SK-N-SH (cell line): ENCODE data around the gene PRR27. TPM values are rescaled to one million over a fixed set of nuclear protein-coding genes. Genes with fewer than 3 reads are reported as not detected.

Experiments used
- CTCF ChIA-PET: fragments of 300-600, 350-600 bp; formaldehyde crosslinking; extraction: SDS; loops from one replicate; lab custom pipeline; 2021; lab: Yijun Ruan, JAX
- POLR2A ChIA-PET: fragments of 350-600 bp; sonication (Branson Sonifier 250); formaldehyde crosslinking; extraction: SDS; loops from one replicate; lab custom pipeline; 2020; ENCODE audit warnings: antibody characterized with exemption, inconsistent platforms; lab: Yijun Ruan, JAX
- DNase-seq: peaks from one replicate; pipeline ENCODE4 v3.0.0; 2012
- H2AFZ ChIP-seq: fragments of 200-600 bp; sonication (generic); 2 replicates; pipeline ENCODE4 v1.8.1; 2016; ENCODE audit warnings: antibody characterized with exemption, mild to moderate bottlenecking, low read depth
- H3F3A ChIP-seq: fragments of 200-600 bp; sonication (generic); replicated peaks from 2 replicates; pipeline ENCODE3; 2016; ENCODE audit warnings: antibody characterized with exemption, mild to moderate bottlenecking; ENCODE audit not compliant: insufficient read depth
- H3K27ac ChIP-seq, 2 experiments: fragments of 200-500 bp in 1 of 2; fragments of 200-600 bp in 1 of 2; sonication (Bioruptor generic) in 1 of 2; sonication (generic), shearing (Covaris generic) in 1 of 2; 2 replicates each; pipeline versions ENCODE4 v1.5.1 to v1.6.1; 2014 to 2016; ENCODE audit warnings: low read depth in 2 of 2, inconsistent platforms in 1 of 2, low read length in 1 of 2, mild to moderate bottlenecking in 1 of 2, mixed read lengths in 1 of 2
- H3K27me3 ChIP-seq: fragments of 200-600 bp; sonication (generic), shearing (Covaris generic); 2 replicates; pipeline ENCODE4 v1.6.1; 2016; ENCODE audit warnings: mixed run types; ENCODE audit not compliant: insufficient read depth
- H3K36me3 ChIP-seq, 2 experiments: fragments of 200-500 bp in 1 of 2; fragments of 200-600 bp in 1 of 2; sonication (Bioruptor generic) in 1 of 2; sonication (generic) in 1 of 2; replicated peaks in 1 of 2; 2 replicates each; pipeline versions ENCODE3 to v1.5.1; 2014 to 2016; ENCODE audit warnings: low read length in 1 of 2, mild to moderate bottlenecking in 1 of 2; ENCODE audit not compliant: insufficient read depth in 2 of 2, control insufficient read depth in 1 of 2
- H3K4me1 ChIP-seq, 2 experiments: fragments of 200-500 bp in 1 of 2; fragments of 200-600 bp in 1 of 2; sonication (Bioruptor generic) in 1 of 2; sonication (generic), shearing (Covaris generic) in 1 of 2; 2 replicates each; pipeline versions ENCODE4 v1.5.1 to v1.6.1; 2014 to 2016; ENCODE audit warnings: low read depth in 1 of 2, low read length in 1 of 2, mixed run types in 1 of 2; ENCODE audit not compliant: insufficient read depth in 2 of 2, control insufficient read depth in 1 of 2
- H3K4me2 ChIP-seq: fragments of 200-600 bp; sonication (generic), shearing (Covaris generic); 2 replicates; pipeline ENCODE4 v1.6.1; 2017; ENCODE audit warnings: mixed run types
- H3K4me3 ChIP-seq, 2 experiments: fragments of 200-500 bp in 1 of 2; fragments of 200-600 bp in 1 of 2; sonication (Bioruptor generic) in 1 of 2; sonication (generic), shearing (Covaris generic) in 1 of 2; 2 replicates each; pipeline versions ENCODE4 v1.5.1 to v1.8.1; 2014 to 2016; ENCODE audit warnings: low read depth in 2 of 2, inconsistent platforms in 1 of 2, low read length in 1 of 2, mild to moderate bottlenecking in 1 of 2, mixed read lengths in 1 of 2, moderate library complexity in 1 of 2
- H3K79me2 ChIP-seq: fragments of 200-600 bp; sonication (generic); 2 replicates; pipeline ENCODE4 v1.8.1; 2017; ENCODE audit warnings: mild to moderate bottlenecking; ENCODE audit not compliant: insufficient read depth
- H3K9ac ChIP-seq: fragments of 200-600 bp; sonication (generic); 2 replicates; pipeline ENCODE4 v1.6.1; 2017; ENCODE audit warnings: mixed run types
- H3K9me2 ChIP-seq: fragments of 200-600 bp; sonication (generic); 2 replicates; pipeline ENCODE4 v1.6.1; 2017; ENCODE audit warnings: mixed run types
- H3K9me3 ChIP-seq: fragments of 200-600 bp; sonication (generic); 2 replicates; pipeline ENCODE4 v1.6.1; 2017; ENCODE audit warnings: mixed run types, mild to moderate bottlenecking, moderate library complexity
- H4K20me1 ChIP-seq: fragments of 200-600 bp; sonication (generic); 2 replicates; pipeline ENCODE4 v1.6.1; 2017; ENCODE audit warnings: mild to moderate bottlenecking, mixed run types; ENCODE audit not compliant: insufficient read depth
- CHD2 ChIP-seq: fragments of 150-350 bp; IDR thresholded peaks from 2 replicates; pipeline ENCODE4 v1.6.1; 2018; ENCODE audit warnings: low read length; ENCODE audit not compliant: partially characterized antibody
- CTCF ChIP-seq: fragments of 200-600 bp; sonication (generic); IDR thresholded peaks from 2 replicates; pipeline ENCODE4 v1.6.1; 2017; ENCODE audit warnings: antibody characterized with exemption, mild to moderate bottlenecking, moderate library complexity
- EZH2phosphoT487 ChIP-seq: fragments of 200-600 bp; sonication (generic); IDR thresholded peaks from 2 replicates; pipeline ENCODE4 v1.6.1; 2017; ENCODE audit warnings: low read depth, mixed run types, mild to moderate bottlenecking, antibody characterized with exemption, moderate library complexity, borderline replicate concordance
- FOXJ3 ChIP-seq: sonication (generic); formaldehyde crosslinking; IDR thresholded peaks from 2 replicates; pipeline ENCODE4 v1.5.1; 2020; ENCODE audit warnings: mild to moderate bottlenecking, missing genetic modification reagents
- GABPA ChIP-seq: IDR thresholded peaks from 2 replicates; pipeline ENCODE4 v1.4.0; 2012; ENCODE audit warnings: low read depth, mild to moderate bottlenecking
- GATA2 ChIP-seq: sonication (generic); formaldehyde crosslinking; IDR thresholded peaks from 2 replicates; pipeline ENCODE4 v1.5.0; 2020; ENCODE audit warnings: mild to moderate bottlenecking, missing genetic modification reagents
- MEF2A ChIP-seq: IDR thresholded peaks from 2 replicates; pipeline ENCODE4 v1.4.0; 2012; ENCODE audit warnings: low read depth, borderline replicate concordance
- RAD21 ChIP-seq: IDR thresholded peaks from 2 replicates; pipeline ENCODE4 v1.6.1; 2012; ENCODE audit warnings: mild to moderate bottlenecking, low read length
- RCOR1 ChIP-seq: fragments of 150-350 bp; IDR thresholded peaks from 2 replicates; pipeline ENCODE4 v1.6.1; 2017; ENCODE audit warnings: antibody characterized with exemption, low read length
- RXRA ChIP-seq: IDR thresholded peaks from 2 replicates; pipeline ENCODE4 v1.4.0; 2012; ENCODE audit warnings: low read depth, mild to moderate bottlenecking, borderline replicate concordance
- TEAD4 ChIP-seq: IDR thresholded peaks from 2 replicates; pipeline ENCODE4 v1.4.0; 2012; ENCODE audit warnings: mild to moderate bottlenecking, borderline replicate concordance; ENCODE audit not compliant: insufficient read depth
- USF2 ChIP-seq: fragments of 150-350 bp; IDR thresholded peaks from 2 replicates; pipeline ENCODE4 v1.6.1; 2017; ENCODE audit warnings: antibody characterized with exemption, low read length, low read depth, borderline replicate concordance
- YY1 ChIP-seq: IDR thresholded peaks from 2 replicates; pipeline ENCODE4 v1.4.0; 2012; ENCODE audit warnings: low read depth, mild to moderate bottlenecking
- ZBTB33 ChIP-seq: IDR thresholded peaks from 2 replicates; pipeline ENCODE4 v1.4.0; 2012; ENCODE audit warnings: low read depth, borderline replicate concordance
- WGBS: methylation state at CpG from one replicate; pipeline ENCODE4 v1.1.6; 2017; ENCODE audit warnings: low lambda C conversion rate; 5-methylcytosine and 5-hydroxymethylcytosine counted together
- polyA plus RNA-seq, 3 experiments: library from polyadenylated mRNA; depleted of rRNA; stranded (reverse); fragments of >200 nt; gene quantifications; 2 replicates each; pipeline ENCODE4 v1.2.3, GENCODE V29; 2012

The PRR27 gene
- polyA plus RNA-seq, 1 of the 3 experiments (the other 2 are of a cell fraction) = not detected

DNA sequence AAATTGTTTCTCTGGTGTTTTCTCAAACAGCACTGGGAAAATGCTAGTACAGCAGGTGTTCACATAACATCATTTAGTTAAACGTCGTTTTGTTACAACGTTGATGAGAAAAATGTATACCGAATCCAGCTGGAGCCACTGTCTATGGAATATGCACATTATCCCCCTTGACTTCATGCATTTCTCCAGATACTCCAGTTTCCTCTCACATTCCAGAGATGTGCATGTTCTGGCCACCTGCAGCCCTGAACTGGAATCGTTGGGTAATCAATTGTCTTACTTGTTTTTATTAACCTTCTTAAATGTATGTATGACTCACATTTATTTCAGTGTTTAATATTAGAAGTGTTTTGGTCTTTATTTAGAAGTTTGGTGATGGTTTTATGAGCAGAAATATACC is 23.1 kb downstream of the PRR27 start (continued):
- TF ChIP-seq RXRA (no peak), GABPA (no peak)

- TF ChIP-seq YY1 (no peak), ZBTB33 (no peak), RCOR1 (no peak), GATA2 (CRISPR knock-in tag) (no peak), USF2 (no peak), CHD2 (no peak), TEAD4 (no peak), FOXJ3 (no peak), EZH2phosphoT487 (no peak), CTCF (no peak), RAD21 (no peak), MEF2A (no peak)
- CTCF ChIA-PET = no interaction called here
- no peaks in the 10 kb centered on the region for H3K36me3 ChIP-seq
- H3K4me3 ChIP-seq = no peak overlapping the region
- H3F3A ChIP-seq = no peaks in the 10 kb centered on the region
- no peak overlapping the region for H2AFZ ChIP-seq
- no peaks in the 10 kb centered on the region for H3K4me1 ChIP-seq
- no peaks in the 10 kb centered on the region; the same call in 1 of the 2 replicates for H3K27me3 ChIP-seq
- no peak overlapping the region for H3K27ac ChIP-seq
- no peak for DNase-seq
- H4K20me1 ChIP-seq = no peaks in the 10 kb centered on the region
- 7% methylated on average over 5 of the region's 5 CpGs for WGBS
- H3K4me2 ChIP-seq = no peak overlapping the region
- H3K9ac ChIP-seq = no peak overlapping the region
- H3K9me3 ChIP-seq = no peaks in the 10 kb centered on the region
- no peaks in the 10 kb centered on the region for H3K79me2 ChIP-seq
- no peaks in the 10 kb centered on the region for H3K9me2 ChIP-seq
- POLR2A ChIA-PET = no interaction called here
Measured at GRCh38 chr4:70178075-70178660, 24.1 kb downstream of the PRR27 start.
